ENCODE results near the gene TARBP1.
A peak's percentile ranks its signal among the peaks of the same experiment; 100 is the strongest.

Gene TARBP1

DNA sequence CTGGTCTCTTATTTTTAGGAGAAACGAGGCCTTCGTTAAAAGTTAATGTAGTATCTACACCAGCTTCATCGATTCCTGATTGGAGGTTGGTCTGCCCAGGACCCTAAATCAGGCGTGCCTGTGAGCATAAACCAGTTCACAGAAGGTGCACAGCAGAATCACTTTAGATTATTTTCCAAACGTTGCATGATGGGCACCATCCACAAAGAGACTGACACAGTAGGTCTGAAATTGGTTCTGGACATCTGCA is 256 bp upstream of the TARBP1 start:
- DNase-seq = no peak

DNA sequence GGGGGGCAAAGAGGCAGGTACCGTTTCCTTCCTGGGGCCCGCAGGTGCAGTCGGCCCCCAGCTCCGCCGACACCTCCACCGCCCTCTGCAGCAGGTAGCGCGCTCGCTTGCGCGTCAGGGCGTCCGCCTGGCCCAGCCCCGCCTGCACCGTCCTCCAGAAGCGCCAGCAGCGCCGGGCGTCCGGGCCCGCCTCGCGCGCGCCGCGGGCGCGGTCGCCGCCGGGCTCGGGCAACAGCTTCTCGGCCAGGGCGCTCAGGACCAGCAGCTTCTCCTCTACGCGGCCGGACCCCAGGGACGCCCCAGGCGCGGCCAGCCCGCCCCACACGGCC is 863 bp downstream of the TARBP1 start:
- DNase-seq = peak; percentile 61

DNA sequence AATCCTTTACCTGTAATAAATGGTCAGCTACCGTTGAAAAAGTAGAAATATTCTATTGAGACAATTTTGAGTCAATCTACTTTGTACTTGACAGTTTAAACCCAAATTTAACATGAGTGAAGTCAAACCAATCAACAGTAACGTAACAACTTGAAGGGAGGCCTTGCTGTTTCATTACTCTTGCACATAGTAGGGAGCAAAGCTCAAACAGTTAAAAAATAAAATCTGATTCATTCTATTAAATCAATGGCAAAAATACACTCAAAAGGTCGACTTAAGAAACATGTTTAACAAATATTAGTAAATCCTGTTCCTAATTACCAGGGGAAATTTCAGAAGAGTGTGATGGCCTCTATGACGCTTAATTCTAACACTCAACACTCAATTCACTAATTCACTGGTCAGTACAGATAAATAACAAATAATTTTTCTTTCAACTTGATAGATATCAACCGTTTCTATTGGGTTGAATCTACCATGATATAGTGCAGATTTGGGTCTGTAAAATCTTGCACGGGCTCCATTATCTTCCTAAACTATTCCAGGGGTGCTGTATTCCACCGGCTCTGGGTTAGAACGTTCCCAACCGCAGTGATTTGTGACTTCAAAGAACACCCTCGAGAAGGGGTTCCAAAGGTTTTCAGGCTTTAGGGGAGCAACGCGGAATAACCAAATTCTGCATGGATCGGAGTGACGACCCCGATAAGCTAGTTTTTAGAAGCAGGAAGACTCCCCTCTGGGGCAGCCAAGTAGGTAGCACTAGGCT is 1.4 kb downstream of the TARBP1 start:
- no peak for DNase-seq

DNA sequence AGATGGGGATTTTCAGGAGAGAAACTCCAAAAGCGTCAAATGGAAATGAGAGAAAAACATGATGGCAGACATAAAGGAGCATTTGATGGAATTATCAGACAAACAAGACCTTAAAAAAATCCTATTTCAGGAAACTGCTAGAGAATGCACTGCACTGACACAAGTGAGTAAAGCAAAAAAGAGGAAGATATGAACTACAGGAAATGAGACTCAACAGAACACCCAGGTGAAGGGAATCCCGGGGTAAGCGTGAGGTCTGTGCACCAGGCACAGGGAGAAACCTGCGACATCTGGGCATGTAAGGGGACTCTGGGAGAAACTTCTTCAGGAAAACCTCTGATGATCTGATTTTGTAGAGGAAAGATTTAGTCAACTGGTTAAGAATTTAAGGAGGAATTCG is 2.8 kb downstream of the TARBP1 start:
- no peak for DNase-seq

DNA sequence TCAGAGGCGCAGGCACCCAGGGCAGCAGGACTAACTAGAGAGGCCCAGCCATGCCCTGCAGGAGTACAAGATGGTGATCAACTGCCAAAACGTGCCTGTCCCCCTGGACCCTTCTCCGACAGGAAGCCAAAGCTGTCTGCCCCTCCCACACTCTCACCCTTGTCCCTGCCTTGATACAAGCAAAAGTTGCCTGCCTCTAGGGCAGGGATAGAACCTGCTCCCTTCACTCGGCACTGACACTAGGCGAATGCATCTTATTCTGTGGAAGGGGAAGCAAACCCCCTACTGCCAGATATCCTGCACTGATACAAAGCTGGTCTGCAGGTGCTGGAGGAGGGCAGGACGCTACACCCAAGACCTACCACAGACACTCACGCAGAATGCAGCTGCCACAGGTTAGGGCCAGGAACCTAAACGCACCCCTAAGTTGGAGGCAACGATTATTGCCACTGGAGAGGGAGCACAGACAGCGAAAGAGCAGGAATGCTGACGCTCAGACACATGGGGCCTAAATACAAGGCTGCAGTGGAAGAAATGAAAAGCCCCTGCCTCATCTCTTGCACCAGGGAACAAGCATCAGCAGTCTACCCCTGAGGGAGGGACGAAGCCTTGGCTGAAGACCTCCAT is 3.7 kb downstream of the TARBP1 start:
- DNase-seq = no peak

DNA sequence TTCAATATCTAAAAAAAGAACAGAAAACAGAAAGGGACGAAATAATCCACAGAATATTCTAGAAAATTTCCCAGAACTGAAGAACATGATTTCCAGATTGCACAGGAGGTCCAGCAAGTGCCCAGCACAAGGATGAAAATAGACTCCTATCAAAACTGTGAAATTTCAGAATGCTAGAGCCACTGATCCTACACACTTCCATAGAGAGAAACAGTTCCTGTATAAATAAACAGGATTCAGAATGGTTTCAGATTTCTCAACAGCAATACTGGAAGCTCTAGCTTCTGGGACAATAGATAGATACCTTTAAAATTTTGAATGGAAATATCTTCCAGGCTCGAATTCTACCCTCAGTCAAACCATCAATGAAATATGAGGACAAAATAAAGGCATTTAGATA is 4.6 kb downstream of the TARBP1 start:
- no peak for DNase-seq

DNA sequence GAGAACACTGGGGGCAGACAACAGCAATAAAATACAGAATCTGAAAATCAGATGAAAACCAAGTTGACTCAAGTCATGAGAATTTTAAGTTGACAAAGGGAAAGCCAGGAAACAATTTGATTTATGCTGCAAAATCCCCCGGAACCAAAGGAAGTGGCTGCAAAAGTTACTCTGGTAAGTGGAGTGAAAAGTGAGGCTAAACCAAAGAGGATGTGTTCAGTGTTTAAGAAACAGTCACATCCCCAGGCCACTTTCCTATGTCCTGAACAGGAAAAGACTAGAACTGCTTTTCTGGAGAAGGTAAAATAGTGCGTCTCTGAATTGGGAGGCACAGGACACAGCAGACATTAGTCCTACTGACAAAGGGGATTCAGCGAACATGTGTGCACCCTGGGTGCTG is 5.9 kb downstream of the TARBP1 start:
- peak; percentile 44 for DNase-seq

DNA sequence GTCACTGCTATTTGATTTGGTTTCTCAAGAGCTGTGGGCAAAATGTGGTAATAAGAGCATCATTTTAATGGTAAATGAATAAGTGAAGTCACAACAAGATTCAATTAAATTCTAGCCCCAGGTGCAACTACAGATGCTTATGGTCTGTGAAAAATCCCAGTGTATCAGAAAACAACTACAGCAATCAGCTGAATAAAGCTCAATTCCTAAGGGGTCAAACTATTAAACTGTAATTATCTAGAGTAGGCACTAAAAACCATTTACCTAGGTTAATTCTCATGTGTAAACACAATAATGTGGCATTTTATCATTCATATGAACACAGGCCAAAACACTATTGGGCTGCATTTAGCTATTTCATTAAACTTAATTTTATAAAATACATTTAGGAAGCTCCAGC is 9.6 kb downstream of the TARBP1 start:
- no peak for DNase-seq

DNA sequence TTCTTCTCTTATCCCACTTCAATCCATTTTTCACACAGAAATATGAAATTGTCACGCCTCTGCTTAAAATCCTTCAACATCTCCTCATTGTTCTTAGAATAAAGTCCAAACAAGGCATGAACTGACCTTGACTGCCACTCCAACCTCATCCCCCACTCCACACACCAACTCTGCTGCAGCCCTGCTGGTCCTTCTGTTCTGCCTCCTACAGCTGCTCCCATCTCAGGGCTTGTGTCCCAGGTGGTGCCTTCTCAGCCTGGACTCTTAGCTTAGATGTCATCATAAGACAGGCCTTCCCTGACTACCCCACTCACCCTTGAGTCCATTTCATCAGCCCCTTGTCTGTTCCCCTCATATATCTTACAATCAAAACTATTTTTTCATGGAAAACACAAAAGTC is 10.4 kb downstream of the TARBP1 start:
- no peak for DNase-seq

DNA sequence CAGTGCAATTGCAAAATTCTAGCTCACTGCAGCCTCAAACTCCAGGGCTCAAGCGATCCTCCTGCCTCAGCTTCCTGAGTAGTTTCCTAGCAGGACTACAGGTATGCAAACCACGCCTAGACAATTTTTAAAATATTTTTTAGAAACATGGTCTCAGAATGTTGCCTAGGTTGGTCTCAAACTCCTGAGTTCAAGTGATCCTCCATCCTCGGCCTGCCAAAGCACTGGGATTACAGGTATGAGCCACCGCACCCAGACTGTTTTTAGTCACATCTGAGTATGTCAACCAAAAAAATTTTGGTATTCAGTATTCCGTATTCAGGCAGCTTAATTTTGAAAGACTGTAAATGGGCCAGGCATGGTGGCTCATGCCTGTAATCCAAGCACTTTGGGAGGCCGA is 11.2 kb downstream of the TARBP1 start:
- no peak for DNase-seq

DNA sequence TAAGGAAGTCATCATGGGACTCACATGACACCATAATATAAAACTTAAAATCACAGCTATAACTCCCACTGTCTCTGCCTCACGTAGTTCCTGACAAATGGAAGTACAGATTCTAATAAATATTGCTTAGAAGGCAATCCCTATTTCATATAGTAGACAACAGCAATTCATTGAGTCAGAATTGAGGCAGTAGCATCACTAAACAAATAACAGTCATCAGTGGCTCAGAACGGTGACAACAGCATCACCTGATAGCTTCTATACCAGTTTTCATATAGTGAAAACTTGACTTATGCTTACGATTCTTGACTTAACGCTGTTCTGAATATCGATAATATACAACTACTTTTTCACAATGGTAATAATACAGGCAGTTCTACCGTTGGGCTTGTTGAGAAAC is 12.0 kb downstream of the TARBP1 start:
- DNase-seq = no peak

DNA sequence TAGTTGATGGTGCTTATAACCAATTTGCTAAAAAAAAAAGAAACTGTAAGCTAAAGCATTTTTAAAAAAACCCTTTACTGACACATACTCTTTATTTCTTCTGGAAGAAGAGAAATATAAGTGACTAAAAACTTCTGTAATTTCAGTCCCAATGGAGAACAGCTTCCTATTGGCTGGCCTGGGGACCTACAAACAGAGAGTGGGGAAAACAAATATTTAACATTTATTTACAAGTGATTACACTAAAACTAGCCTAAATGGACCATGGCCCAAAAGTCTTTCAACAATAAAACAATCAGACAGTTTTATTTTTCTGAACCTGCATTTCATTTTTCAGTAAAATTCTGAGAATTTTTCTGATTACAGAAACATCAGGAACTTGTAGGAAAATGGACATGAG is 15.2 kb downstream of the TARBP1 start:
- no peak for DNase-seq

DNA sequence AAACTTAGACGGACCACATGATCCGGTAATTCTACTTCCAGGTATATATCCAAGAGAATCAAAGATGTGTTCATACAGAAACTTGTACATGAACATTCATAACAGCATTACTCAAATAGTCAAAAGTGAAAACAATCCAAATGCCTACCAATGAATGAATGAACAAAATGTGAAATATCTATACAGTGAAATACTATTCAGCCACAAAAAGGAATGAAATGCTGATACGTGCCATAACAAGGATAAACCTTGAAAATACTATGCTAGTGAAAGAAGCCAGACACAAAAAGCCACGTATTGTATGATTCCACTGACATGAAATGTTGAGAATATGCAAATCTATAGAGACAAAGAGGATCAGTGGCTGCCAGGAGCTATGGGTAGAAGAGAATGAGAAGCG is 18.3 kb downstream of the TARBP1 start:
- DNase-seq = no peak

DNA sequence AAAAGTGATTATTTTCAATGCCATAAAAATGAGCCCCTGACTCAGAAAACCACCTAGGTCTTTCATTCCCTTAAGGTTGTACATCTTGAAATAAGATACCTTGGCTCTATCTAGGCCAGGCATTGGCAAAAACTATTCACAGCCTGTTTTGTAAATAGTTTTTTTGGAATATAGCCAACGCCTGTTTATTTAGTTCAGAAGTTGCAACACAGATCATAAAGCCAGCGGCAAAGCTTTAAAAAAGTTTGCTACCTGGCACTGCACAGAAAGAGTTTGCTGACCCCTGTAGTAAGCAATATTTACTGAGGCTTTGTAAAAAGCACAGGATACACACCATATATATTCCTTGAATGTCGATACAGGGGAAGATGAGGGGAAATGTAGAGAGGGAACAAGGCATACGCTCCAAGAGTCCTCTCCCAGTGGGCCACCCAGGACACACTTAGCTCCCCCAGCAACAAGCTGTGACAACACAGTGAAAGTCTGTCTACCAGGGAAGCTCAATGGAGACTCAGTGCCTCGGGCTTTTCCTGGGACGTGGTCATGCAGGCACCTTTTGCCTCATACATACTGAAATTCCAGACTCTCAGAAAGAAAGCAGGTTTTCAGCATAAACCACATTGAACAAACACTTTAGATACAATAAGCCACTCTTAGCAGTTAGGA is 20.5 kb downstream of the TARBP1 start:
- DNase-seq = no peak

DNA sequence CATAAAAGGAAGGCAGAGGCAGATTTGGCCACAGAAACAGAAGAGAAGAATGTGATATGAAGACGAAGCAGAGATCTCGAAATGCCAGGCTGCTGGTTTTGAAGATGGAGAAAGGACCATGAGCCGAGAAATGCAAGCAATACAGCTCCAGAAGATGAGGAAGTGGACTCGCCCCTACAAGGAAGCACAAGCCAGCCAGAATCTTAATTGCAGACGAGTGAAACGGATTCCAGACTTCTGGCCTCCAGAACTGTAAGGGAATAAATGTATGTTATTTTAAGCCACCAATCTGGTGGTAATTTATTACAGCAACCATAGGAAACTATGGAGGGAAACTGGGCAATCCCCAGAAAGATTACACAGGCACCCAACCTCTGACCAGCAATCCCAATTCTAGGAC is 24.1 kb downstream of the TARBP1 start:
- DNase-seq = no peak

DNA sequence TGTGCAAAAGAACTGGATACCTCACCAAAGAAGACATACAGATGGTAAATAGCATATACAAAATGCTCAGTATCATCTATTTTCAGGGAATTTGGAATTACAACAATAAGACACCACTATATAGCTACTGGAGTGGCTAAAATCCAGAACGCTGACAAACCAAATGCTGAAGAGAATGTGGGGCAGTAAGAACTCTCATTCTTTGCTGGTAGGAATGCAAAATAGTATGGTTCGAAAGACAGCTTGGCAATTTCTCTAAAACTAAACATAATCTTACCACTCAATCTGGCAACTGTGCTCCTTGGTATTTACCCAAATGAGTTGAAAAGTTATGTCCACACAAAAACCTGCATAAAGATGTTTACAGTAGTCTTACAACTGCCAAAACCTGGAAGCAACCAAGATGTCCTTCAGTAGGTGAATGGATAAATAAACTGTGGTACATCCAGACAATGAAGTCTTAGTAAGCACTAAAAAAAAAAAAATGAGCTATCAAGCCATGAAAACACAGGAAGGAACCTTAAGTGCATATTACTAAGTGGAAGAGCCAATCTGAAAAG is 26.5 kb downstream of the TARBP1 start:
- no peak for DNase-seq

DNA sequence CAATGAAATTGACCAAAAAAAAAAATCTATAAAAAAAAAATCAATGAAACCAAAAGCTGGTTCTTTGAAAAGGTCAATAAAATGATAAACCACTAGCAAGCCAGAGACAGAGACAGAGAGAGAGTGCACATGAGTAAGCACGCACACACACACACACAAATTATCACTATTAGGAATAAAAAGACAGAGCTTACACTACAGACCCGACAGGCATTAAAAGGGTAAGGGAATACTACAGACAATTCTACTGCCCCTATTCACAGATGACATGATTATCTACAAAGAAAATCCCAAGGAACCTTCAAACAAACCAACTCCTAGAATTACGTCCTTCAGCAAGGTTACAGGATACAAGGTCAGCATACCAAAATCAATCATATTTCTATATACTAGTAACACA is 38.6 kb downstream of the TARBP1 start:
- DNase-seq = no peak

DNA sequence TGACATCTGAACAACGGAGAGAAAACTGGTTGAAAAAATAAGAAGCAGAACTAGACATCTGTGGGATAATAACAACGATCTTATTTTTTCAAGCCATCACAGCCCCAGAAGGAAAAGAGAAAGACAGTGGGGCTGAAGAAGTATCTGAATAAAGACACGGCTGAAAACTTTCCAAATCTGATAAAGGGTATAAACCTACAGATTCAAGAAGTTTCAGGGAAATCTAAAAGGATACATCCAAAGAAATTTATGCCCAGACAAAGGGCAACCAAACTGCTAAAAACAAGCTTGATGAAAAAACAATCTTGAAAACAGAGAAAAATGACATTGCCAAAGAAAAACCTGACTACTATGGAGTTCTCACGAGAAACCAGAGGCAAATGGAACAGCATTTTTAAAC is 40.4 kb downstream of the TARBP1 start:
- DNase-seq = no peak

DNA sequence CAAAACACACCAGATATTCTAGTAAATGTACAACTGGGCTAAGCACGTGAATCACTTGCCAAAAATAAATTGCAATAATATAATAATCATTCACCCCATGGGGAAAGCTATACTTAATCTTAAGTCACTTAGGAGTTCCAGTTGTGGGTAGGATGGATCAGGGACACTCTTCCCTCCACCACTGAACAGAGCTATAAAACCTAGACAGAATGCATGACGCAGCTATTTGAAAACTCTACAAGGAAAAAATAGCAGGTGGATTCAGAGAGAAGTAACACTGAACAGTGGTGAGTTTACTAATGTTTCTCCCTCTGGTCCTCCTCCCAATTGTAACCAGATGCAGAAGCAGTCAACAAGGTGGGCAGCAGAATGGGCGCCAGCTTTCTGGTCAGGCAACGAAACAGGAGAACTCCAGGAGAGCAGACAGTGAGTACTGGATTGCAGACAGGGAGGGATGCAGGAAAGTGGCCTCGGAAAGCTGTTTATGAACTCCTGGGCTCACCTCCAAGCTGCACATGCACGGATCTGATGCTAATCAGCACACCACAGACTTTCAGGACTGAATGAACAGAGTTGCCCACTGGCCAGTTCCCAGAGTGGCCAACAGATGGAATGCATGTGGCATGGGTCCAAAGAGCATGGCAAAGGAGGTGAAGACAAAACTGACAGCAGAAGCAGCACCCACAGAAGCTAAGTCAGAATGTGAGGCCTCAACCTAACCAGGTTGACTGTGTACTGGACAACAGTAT is 41.4 kb downstream of the TARBP1 start:
- DNase-seq = no peak

DNA sequence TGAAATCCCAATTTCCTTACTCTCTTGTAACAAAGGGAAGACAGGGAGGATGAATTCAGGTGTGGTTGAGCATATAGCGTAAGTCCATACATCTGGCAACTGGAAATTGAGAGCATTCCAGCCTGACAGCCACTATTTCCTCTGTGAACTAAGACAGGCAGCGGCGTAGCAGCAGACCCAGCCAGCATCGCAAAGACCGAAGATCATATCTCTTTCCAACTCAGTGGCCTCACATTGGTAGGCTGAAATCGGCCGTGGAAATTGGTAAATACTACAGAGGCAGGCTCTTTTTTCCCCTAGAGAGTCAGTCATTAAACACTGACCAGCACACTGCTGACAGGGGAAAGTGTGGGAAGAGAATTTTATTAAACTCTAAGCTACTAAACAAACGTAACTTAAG is 43.4 kb downstream of the TARBP1 start:
- no peak for DNase-seq

DNA sequence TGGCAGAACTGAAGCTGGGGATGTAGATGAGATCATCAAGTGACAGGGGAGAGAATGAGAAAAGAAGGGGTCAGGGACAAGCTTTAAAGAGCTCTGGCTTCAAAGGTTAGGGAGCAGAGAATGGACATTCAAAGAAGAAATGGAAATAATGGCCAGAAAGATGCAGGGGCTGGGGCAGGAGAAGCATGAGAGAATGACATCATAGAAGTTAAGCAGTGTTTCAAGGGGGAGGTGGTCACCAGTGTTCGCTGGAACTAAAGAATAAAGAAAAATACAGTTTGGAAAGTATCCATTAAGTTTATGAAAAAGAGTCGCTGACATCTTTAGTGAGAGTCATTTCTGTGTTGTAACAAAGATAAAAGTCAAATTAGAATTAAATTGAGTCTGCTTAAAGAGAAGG is 44.3 kb downstream of the TARBP1 start:
- no peak for DNase-seq

DNA sequence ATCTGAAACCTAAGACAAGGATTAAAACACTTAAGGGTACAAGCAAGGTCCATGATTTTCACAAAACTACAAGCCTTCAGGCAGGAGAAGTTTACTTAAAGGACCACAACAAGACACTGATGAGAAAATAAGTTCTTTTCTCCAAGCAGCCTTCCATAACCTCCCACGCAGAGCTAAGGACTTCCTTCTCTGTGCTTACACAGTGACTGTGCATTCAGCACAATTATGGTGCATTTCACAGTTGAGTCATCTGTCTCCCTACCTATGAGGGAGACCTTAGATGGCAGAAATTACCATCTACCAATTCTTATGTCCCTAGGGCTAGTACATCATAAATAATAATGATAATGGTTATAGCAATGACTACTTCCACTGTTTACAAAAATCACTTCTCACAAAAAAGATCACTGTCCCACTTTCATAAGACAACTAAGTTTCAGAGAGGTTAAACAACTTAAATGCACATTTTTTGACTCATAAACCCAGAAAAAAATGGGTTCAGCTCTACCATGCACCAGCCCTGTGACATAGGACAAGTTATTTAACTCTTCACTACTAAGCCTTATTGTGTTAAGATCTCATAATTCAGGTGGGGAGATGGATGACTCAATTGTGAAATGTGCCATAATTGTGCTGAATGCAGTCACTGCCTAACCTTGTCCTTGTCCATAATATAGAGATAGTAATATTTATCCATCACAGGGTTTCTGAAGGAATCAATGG is 45.3 kb downstream of the TARBP1 start:
- DNase-seq = peak; percentile 33

DNA sequence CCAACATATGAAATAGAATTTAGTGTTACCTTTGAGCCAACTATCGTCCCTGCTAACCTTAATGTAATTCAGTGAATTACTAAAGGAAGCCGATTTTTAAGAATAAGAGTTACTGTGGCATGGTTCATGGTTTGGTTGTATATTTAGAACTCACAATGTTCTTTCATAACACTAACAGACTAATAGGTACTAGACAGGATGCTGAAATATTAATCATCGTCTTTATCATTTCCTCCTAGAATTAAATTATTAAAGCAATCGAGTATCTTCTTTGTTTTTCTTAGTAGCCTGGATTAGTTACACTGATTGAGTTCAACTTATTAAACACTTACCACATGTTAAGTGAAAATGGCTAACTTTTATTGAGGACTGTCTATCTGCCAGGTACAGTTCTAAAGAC is 47.7 kb downstream of the TARBP1 start:
- DNase-seq = no peak
